Measurements from ENCODE around the gene EXOSC3.

GRCh38 chr9:37745970-37746369, 38.9 kb downstream of the EXOSC3 start:
- no peak for TF ChIP-seq POLR2A (IDR thresholded peaks at IDR 0.05)
- TF ChIP-seq EP300 (IDR thresholded peaks at IDR 0.05): no peak
- TF ChIP-seq POLR2AphosphoS5 (IDR thresholded peaks at IDR 0.05): no peak

Measured in upper lobe of left lung (tissue), 4 donors.